ENCODE results near the gene MACROD2.

The MACROD2 gene

DNA sequence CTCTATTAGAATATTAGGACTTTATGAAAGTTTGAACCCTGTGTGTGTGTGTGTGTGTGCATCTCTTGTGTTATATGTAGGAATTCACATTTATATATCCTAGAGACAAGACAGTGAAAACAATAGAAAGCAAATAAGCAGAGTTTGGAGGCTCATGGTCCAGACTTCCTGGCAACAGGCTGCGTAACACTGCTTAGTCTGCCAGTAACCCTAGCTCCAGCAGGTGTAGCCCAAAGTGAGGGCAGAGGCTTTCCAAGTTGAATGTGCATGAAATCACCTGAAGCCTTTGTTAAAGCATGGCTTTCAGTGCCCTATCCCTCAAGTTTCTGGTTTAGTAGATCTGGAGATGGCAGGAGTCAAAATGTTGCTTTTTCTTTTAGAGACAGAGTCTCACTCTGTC is 2008.0 kb downstream of the MACROD2 start:
- TF ChIP-seq ZFX (IDR thresholded peaks at IDR 0.05; ENCODE audit: borderline replicate concordance): no peak
- TF ChIP-seq, protein P1, sequence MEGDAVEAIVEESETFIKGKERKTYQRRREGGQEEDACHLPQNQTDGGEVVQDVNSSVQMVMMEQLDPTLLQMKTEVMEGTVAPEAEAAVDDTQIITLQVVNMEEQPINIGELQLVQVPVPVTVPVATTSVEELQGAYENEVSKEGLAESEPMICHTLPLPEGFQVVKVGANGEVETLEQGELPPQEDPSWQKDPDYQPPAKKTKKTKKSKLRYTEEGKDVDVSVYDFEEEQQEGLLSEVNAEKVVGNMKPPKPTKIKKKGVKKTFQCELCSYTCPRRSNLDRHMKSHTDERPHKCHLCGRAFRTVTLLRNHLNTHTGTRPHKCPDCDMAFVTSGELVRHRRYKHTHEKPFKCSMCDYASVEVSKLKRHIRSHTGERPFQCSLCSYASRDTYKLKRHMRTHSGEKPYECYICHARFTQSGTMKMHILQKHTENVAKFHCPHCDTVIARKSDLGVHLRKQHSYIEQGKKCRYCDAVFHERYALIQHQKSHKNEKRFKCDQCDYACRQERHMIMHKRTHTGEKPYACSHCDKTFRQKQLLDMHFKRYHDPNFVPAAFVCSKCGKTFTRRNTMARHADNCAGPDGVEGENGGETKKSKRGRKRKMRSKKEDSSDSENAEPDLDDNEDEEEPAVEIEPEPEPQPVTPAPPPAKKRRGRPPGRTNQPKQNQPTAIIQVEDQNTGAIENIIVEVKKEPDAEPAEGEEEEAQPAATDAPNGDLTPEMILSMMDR (IDR thresholded peaks at IDR 0.05): no peak
- H3K27ac ChIP-seq: no peak overlapping the region

DNA sequence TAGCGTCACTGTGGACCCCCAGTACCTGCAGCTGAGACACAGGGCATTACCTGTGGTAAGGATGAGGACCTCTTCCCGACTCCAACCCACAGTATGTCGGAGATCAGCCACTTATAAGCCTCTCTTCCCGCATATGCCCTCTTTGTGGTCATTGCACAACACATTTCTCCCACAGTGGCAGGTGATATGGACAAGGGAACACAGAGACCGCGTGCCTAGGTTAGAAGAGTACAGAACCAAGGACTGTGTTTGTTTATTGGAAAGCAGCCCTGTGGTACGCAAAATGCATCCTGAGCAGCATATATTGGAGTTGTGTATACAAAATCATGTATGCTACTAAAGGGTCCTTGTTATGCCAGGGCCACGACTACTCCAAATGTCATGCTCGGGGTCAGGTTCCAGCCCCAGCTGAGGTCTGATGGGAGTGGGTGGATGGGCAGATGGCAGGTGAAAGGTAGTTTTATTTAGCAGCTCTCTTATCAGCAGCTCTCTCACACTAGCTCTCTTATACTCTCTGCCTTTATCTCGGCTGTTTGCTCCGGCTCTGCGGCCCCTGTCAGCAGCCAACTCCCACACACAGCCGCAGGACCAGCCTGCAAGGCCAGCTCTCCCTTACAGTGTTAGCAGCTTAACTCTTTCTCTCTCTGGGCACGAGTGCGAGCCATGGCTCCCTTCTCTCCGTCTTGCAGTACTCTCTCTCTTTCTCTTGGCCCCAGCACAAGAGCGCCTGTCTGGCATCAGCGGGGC is 2009.0 kb downstream of the MACROD2 start:
- no peak overlapping the region for H3K27ac ChIP-seq
- TF ChIP-seq ZFX (IDR thresholded peaks at IDR 0.05; ENCODE audit: borderline replicate concordance): no peak
- TF ChIP-seq, protein P1 (IDR thresholded peaks at IDR 0.05): no peak

DNA sequence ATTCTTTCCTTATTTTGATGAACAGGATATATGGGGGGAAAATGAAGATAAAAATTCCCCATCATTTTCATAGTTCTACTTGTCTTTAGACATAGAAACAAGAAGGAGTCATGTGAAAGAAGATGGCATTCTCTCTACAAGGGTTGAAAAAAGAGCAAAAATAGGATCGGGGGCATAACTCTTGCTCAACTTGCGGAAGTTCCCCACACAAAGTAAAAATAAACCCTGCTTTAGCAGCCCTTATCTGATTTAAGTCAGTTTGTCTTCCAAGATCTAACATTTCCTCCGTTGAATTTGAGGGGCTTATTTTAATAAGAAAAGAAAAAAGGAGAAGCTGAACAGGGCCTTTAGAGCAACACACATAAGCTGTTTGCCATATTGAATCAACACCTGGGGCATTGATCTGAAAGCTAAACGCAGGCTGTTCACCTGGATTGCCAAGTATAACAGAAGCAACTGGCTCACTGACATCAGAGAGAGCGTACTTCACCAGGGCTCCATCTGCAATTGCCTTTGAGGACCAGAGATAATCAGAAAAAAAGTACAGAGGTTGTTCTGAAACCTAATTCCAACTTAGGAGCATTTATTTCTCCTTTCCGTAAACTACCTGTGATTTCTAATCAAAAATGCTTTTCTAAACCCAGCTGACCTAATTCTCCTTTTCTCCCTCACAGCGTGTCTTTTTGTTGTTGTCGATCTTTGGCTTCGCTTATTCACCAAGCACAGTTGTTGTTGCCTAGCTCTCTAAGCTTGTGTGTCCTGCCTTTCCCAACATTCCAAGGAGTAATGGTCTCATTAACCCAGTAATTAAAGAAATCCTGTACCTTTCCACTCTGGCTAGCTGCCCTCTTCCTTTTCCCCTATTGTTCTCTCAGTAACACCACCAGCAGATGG is 2010.0 kb downstream of the MACROD2 start:
- TF ChIP-seq, protein P1 (IDR thresholded peaks at IDR 0.05): no peak
- TF ChIP-seq ZFX (IDR thresholded peaks at IDR 0.05; ENCODE audit: borderline replicate concordance): no peak
- H3K27ac ChIP-seq: no peak overlapping the region

DNA sequence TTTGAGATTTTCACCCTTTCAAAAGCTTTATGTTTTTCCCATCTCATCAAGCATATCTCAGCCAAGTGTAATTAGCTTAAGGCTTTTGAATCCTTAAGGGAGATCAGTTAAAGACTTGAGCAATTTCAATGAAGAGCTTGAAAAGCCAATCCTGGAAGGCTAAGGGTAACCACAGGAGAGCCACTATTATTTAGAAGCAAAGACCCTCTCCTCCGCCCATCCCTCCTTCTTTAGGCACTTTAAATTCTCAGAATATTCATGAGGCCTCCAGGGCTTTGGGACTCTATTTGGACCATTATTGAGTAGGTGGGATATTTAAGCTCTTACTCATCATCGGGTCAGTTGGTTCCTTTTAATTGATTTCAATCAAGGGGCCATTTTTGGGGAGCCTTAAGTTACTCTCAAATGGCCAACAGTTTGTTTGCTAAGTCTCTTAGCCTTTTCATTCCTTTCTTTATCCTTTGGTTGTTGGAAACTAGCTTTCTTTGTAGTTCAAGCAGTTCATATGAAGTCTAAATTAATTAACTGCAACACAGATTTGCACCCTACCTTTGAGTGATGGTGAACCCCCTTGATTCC is 2010.7 kb downstream of the MACROD2 start:
- H3K27ac ChIP-seq: no peak overlapping the region
- TF ChIP-seq, protein P1 (IDR thresholded peaks at IDR 0.05): no peak
- TF ChIP-seq ZFX (IDR thresholded peaks at IDR 0.05; ENCODE audit: borderline replicate concordance): no peak

DNA sequence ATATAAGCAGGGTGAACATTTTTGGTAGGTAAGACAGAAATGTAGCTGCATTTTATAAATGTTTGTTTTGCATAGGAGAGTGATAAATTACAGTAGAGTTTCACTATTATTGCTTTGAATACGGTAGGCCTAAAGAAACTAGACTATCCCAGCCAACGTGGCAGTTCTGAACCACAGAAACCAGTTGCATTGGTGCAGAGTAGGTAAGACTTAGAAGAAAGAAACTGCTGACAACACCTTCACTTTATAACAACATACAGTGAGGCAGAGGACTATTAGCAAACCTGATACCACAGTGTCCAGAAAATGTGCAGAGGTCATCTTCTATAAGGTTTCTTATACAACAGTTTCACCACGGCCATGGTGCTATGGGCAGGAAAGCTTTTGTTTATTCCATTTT is 2011.8 kb downstream of the MACROD2 start:
- TF ChIP-seq, protein P1 (IDR thresholded peaks at IDR 0.05): no peak
- TF ChIP-seq ZFX (IDR thresholded peaks at IDR 0.05; ENCODE audit: borderline replicate concordance): no peak
- H3K27ac ChIP-seq: no peak overlapping the region

DNA sequence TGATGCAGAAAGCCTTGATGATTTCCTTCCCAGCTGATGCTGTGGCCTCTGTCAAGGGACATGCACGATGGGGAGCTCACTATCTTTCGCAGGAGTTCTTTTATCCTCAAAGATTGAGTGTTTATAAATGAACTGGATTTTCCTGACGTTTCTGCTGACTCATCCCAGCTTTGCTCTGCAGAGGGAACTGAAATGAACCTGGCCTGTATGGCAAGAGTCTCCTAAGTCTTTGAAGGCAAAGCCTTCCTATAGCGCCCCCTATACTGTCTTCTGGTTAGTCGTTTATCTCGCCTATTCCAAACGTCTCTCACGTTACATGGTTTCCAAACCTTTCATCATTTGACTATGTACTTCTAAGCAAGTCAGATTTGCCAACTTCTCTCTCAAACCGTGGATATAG is 2012.6 kb downstream of the MACROD2 start:
- no peak overlapping the region for H3K27ac ChIP-seq

More for the DNA sequence above, 2012.6 kb downstream of the MACROD2 start:
- TF ChIP-seq ZFX (IDR thresholded peaks at IDR 0.05; ENCODE audit: borderline replicate concordance): no peak
- TF ChIP-seq, protein P1 (IDR thresholded peaks at IDR 0.05): peak; percentile 24; the same call in 1 of the 2 replicates
